ENCODE data around the gene SSTR5.
A peak's percentile ranks its signal among the peaks of the same experiment; 100 is the strongest.

The SSTR5 gene

DNA sequence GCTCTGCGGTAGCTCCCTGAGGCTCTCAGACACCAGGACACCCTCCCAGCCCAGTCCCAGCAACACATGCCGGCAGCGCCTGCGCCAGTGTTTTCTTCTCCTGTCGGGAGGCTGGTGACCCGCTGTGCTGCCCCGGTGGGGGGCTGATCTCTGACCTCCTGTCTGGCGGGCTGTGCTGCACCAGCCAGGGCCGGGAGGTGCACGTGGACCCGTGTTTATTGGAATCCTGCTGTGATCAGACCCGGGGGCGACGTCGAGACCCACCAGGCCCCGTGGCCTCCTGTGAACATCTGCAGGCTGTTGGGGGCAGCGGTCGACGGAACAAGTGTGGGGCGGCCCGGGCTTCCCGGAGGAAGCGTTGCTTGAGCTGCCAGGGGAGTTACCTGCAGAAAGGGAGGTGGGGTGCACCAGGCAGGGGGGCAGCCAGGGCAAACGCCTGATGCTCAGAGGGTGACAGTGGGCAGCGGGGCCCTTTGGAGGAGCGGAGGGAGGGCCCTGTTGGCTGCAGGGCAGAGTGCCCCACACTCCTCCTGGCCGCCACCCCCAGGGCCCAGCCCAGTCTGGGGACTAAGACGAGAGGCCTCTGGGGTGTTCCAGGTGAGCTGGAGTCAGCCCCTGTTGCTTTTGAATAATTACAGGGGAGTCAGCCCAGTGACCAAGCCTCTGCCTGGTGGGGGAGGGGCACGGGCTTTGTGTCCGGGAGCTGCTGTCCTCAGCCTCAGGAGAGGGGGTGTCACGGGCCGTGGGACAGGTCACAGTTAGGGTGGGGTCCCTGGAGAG, 2.3 kb upstream of the SSTR5 start:
- Mint-ChIP-seq H3K4me3 (no peak overlapping the region), H3K4me1 (no peaks in the 10 kb centered on the region), H3K9me3 (no peaks in the 10 kb centered on the region), H3K36me3 (ENCODE audit: low read depth) (no peaks in the 10 kb centered on the region), H3K27me3 (ENCODE audit: low read depth) (peaks cover 68% of the 10 kb centered on the region), H3K27ac (no peak overlapping the region)
- TF ChIP-seq CTCF (IDR thresholded peaks at IDR 0.05; ENCODE audit: unreplicated experiment in 3 of 3), result no peak

DNA sequence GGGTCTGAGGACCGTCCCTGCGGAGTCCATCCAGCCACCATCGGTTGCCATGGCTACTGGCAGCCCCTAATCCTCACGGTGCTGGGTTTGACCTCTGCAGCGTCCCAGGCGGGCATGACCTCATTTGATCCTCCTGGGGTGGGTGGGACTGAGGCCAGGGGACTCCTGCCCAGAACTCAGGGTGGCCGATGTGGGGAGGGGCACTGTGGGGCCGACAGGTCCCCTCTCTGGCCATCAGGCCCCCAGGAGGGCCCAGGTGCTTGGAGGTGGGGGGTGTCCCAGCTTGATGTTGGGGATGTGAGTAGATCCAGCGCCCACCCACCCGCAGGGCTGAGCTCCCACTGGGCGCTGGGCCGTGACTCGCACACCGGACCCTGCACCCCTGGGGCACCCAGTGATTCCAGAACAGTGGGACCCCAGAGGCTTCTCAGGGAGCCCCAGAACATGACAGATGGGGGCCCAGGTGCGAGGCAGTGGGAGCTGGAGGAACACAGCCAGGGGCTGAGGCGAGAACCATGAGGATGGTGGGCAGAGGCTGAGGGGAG, 1.6 kb upstream of the SSTR5 start:
- Mint-ChIP-seq H3K27ac (no peak overlapping the region), H3K4me3 (no peak overlapping the region), H3K9me3 (no peaks in the 10 kb centered on the region), H3K4me1 (no peaks in the 10 kb centered on the region), H3K36me3 (ENCODE audit: low read depth) (no peaks in the 10 kb centered on the region), H3K27me3 (ENCODE audit: low read depth) (peaks cover 68% of the 10 kb centered on the region)
- TF ChIP-seq CTCF (IDR thresholded peaks at IDR 0.05; ENCODE audit: unreplicated experiment in 3 of 3), result no peak

DNA sequence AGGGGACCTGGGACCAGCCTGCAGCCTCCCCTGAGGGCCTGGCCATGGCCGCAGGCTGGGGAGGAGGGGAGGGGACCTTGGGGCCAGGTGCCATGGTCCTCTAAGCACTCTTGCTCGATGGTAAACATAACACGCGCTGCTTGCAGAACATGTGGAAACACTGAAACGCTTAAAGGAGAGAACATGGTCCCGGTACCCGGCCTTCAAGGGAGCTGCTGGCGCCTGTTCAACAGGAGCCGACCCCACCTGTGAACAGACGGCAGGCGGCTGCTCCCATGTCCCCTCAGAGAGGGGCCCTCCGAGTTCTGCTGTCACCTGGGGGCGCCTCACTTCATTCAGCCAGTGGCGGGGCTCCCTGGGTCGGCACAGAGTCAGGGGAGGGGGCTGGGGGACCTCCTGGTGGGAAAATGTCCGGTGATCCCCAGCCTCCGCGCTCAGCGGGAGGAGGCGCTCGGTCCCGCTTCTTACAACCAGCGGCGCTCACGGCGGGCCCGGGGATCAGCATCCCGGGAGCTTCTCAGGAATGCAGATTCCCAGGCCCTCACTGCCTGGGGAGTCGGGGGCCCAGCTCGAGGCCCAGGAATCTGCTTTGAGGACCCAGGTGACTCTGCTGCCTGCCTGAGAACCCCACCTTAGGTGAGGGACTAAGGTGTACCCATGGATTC, 854 bp upstream of the SSTR5 start:
- no peak for TF ChIP-seq CTCF (IDR thresholded peaks at IDR 0.05; ENCODE audit: unreplicated experiment in 3 of 3)
- no peak overlapping the region for H3K27ac Mint-ChIP-seq
- peaks cover 72% of the 10 kb centered on the region for H3K27me3 Mint-ChIP-seq (ENCODE audit: low read depth)
- H3K9me3 Mint-ChIP-seq, result no peaks in the 10 kb centered on the region
- peaks cover 3% of the 10 kb centered on the region for H3K4me1 Mint-ChIP-seq
- H3K36me3 Mint-ChIP-seq (ENCODE audit: low read depth), result no peaks in the 10 kb centered on the region
- H3K4me3 Mint-ChIP-seq, result no peak overlapping the region

GRCh38 chr16:1073262-1073558, 663 bp downstream of the SSTR5 start:
- Mint-ChIP-seq H3K36me3 (ENCODE audit: low read depth) (no peaks in the 10 kb centered on the region), H3K4me1 (peaks cover 5% of the 10 kb centered on the region), H3K27me3 (ENCODE audit: low read depth) (peaks cover 70% of the 10 kb centered on the region), H3K27ac (no peak overlapping the region), H3K4me3 (no peak overlapping the region), H3K9me3 (no peaks in the 10 kb centered on the region)
- TF ChIP-seq CTCF (IDR thresholded peaks at IDR 0.05; ENCODE audit: unreplicated experiment in 3 of 3), result no peak

DNA sequence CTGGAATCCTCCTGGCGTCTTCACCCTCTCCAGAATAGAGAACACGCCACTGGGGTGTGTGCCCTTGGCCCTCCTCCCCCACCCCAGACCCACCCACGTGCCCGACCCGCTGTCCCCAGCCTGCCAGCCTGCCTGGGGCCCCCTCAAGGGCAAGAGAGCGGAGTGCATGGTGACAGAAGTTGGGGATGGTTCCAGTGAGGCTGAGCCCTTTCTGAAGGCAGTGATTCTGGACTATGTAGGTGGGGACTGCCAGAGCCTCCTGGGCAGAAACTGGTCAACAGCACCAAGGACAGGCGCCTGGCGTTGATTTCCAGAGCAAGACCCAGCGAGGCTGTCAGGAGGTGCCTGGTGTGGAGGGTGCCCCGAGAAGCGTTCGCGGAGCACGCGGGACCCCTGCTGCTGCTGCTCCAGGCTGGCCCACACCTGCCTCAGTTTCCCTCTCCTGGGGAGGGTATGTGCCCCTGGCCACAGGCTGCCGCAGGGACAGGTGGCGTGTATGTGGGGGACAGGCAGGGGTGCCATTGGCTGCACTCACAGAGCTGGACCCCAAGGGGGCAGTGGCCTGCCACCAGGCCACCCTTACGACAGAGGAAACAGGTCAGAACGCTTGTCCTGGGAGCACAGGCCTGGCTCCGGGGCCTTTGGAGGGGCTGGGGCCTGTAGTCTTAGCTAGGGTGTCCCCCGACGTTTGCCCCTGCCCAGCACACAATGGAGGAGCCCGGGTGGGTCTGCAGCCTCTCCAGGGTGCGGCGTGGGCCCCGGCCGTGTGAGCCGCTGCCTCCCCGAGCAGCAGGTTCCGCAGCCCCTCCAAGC, 1.2 kb downstream of the SSTR5 start:
- no peaks in the 10 kb centered on the region for H3K9me3 Mint-ChIP-seq
- H3K4me1 Mint-ChIP-seq, result peaks cover 11% of the 10 kb centered on the region
- TF ChIP-seq CTCF (IDR thresholded peaks at IDR 0.05; ENCODE audit: unreplicated experiment in 3 of 3), result peak; percentile 14 to 32 (median 18)
- H3K27me3 Mint-ChIP-seq (ENCODE audit: low read depth), result peaks cover 70% of the 10 kb centered on the region
- no peak overlapping the region for H3K27ac Mint-ChIP-seq
- no peak overlapping the region for H3K4me3 Mint-ChIP-seq
- no peaks in the 10 kb centered on the region for H3K36me3 Mint-ChIP-seq (ENCODE audit: low read depth)

Data from nephron (organoid).